Tibial nerve (tissue), 4 donors: ENCODE results near the gene EAF1. TPM values are rescaled to one million over a fixed set of nuclear protein-coding genes. Genes with fewer than 3 reads are reported as not detected.

Experiments used
- DNase-seq, 2 donors: peaks; one replicate each; pipeline ENCODE4 v3.0.0-alpha.2; 2019; ENCODE audit warnings: low spot score in 2 of 2
- H3K27ac ChIP-seq, 4 donors: fragments of 200-600 bp; sonication (generic) in 3 of 4; one replicate each; pipeline ENCODE4 v1.5.1; 2017 to 2019; ENCODE audit warnings: mild to moderate bottlenecking in 1 of 4
- H3K27me3 ChIP-seq, 2 donors: fragments of 200-600 bp; sonication (generic) in 1 of 2; one replicate each; pipeline versions ENCODE4 v1.5.1 to v1.6.0; 2017 to 2019
- H3K36me3 ChIP-seq, 3 donors: fragments of 200-600 bp; sonication (generic); one replicate each; pipeline ENCODE4 v1.5.1; 2018 to 2019
- H3K4me1 ChIP-seq, 4 donors: fragments of 200-600 bp; sonication (generic) in 3 of 4; one replicate each; pipeline ENCODE4 v1.5.1; 2017 to 2019
- H3K4me3 ChIP-seq, 4 donors: fragments of 200-600 bp; sonication (generic) in 3 of 4; one replicate each; pipeline ENCODE4 v1.5.1; 2017 to 2019; ENCODE audit warnings: mild to moderate bottlenecking in 1 of 4, moderate library complexity in 1 of 4
- H3K9me3 ChIP-seq, 4 donors: fragments of 200-600 bp; sonication (generic) in 3 of 4; one replicate each; pipeline ENCODE4 v1.5.1; 2017 to 2019
- CTCF ChIP-seq, 5 experiments: fragments of 200-600 bp in 3 of 5; fragments of 450-650 bp in 2 of 5; sonication (generic) in 3 of 5; IDR thresholded peaks; one replicate each; pipeline ENCODE4 v1.5.1; 2016 to 2019; ENCODE audit warnings: antibody characterized with exemption in 5 of 5, mild to moderate bottlenecking in 3 of 5, moderate library complexity in 2 of 5
- EP300 ChIP-seq, 2 donors: sonication (generic); formaldehyde crosslinking; IDR thresholded peaks; one replicate each; pipeline ENCODE4 v1.6.1; 2017; ENCODE audit warnings: antibody characterized with exemption in 2 of 2, mild to moderate bottlenecking in 1 of 2
- POLR2A ChIP-seq, 2 donors: fragments of 450-650 bp; IDR thresholded peaks; one replicate each; pipeline ENCODE4 v1.6.1; 2017; ENCODE audit warnings: antibody characterized with exemption in 2 of 2, mild to moderate bottlenecking in 2 of 2, moderate library complexity in 2 of 2
- WGBS, 2 donors: methylation state at CpG; one replicate each; pipeline ENCODE4 v1.1.5; 2018; 5-methylcytosine and 5-hydroxymethylcytosine counted together
- small RNA-seq: library from RNA; depleted of rRNA; stranded (forward); fragments of <200 nt; gene quantifications from one replicate; pipeline ENCODE3, GENCODE V24; 2016
- total RNA-seq, 4 donors: library from RNA; depleted of rRNA; stranded (reverse); fragments of >200 nt; gene quantifications; one replicate each; pipeline ENCODE4 v1.1.0, GENCODE V29; 2016

The EAF1 gene
- total RNA-seq, 4 donors from 2014 or later, result 16.5 to 26.4 (median 19.3) TPM

- Histone ChIP-seq H3K4me1 (no peaks in the 10 kb centered on the region), H3K36me3 (peaks cover 0 to 46% (median 0%) of the 10 kb centered on the region in 3 donors), H3K27ac (no peak overlapping the region), H3K27me3 (no peaks in the 10 kb centered on the region), H3K9me3 (no peaks in the 10 kb centered on the region), H3K4me3 (no peak overlapping the region)
- no peak for DNase-seq
- TF ChIP-seq POLR2A (IDR thresholded peaks at IDR 0.05), result no peak
- no peak for TF ChIP-seq CTCF (IDR thresholded peaks at IDR 0.05)
- no peak for TF ChIP-seq EP300 (IDR thresholded peaks at IDR 0.05)
- 93 to 95% methylated on average over 2 of the region's 2 CpGs for WGBS, 2 donors
These were observed 62.8 kb downstream of the EAF1 start for GRCh38 chr3:15490158-15490557.

DNA sequence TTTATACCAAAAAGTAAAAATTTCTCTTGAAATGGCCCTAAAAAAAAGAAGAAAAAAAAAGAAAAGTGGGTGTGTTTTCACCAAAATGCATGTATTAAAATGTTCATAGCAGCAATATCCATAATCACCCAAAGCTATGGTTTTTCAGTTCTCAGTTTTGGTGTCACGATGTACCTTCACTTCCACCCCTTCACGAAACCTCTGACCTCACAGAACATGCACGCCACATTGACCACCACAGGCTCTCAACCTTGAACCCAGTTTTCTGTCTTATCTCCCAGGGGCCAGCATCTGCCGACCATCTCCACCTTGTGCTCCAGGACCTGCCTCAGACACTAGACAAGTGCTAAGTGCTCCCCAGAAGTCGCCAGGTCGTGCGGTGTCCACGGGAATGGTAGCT lies 63.7 kb downstream of the EAF1 start:
- Histone ChIP-seq H3K9me3 (no peaks in the 10 kb centered on the region), H3K36me3 (peaks cover 0 to 37% (median 0%) of the 10 kb centered on the region in 3 donors), H3K27me3 (no peaks in the 10 kb centered on the region), H3K27ac (no peak overlapping the region), H3K4me1 (peaks cover 0 to 5% (median 0%) of the 10 kb centered on the region in 4 donors), H3K4me3 (no peak overlapping the region)
- WGBS, 2 donors, result 94 to 96% methylated on average over 8 of the region's 8 CpGs
- no peak for DNase-seq
- TF ChIP-seq POLR2A (IDR thresholded peaks at IDR 0.05) (no peak), CTCF (IDR thresholded peaks at IDR 0.05) (no peak), EP300 (IDR thresholded peaks at IDR 0.05) (no peak)

Small RNA genes within 50 kb of the gene (small RNA-seq; reads per million reads assigned to genes)
- not detected for gene RNU6-1024P

Other genes with a start within 250 kb of the EAF1 start
- gene CAPN7, start 221.4 kb upstream of the EAF1 start, total RNA-seq, result 10 to 100 TPM; 57.9 to 82.0 (median 74.2) TPM
- gene SH3BP5, start 95.0 kb upstream of the EAF1 start, total RNA-seq, result 100 to 1,000 TPM in 3 of 4 donors, 10 to 100 TPM in 1; 99.0 to 113 (median 105) TPM
- gene METTL6, start 54 bp upstream of the EAF1 start, total RNA-seq, result 10 to 100 TPM; 13.2 to 20.8 (median 17.0) TPM
- gene COLQ, start 94.1 kb downstream of the EAF1 start, total RNA-seq, result 10 to 100 TPM in 1 of 4 donors, 1 to 10 TPM in 3; 1.9 to 10.2 (median 3.6) TPM
- gene HACL1, start 174.0 kb downstream of the EAF1 start, total RNA-seq, result 10 to 100 TPM; 19.0 to 33.3 (median 24.2) TPM
- 10 to 100 TPM; 14.4 to 50.0 (median 40.2) TPM for gene BTD, start 174.1 kb downstream of the EAF1 start, total RNA-seq